H9 (cell line): Measurements from ENCODE around the gene ACTL9. TPM values are rescaled to one million over a fixed set of nuclear protein-coding genes. Genes with fewer than 3 reads are reported as not detected.
"Not testable (repeated sequence)": the region's sequence is repeated elsewhere in the genome, so short reads cannot be mapped to it uniquely, and the experiment has no call there.

Experiments used
- DNase-seq: peaks from one replicate; pipeline ENCODE4 v3.0.0-alpha.2; 2017
- H2AFZ ChIP-seq: one replicate; pipeline ENCODE4 v1.6.1; 2013; ENCODE audit warnings: mild to moderate bottlenecking, low read length, control low read depth, moderate library complexity
- H2AK5ac ChIP-seq: 2 replicates; pipeline ENCODE4 v1.6.1; 2013; ENCODE audit warnings: low read length, control low read depth, mixed read lengths; ENCODE audit not compliant: insufficient read length
- H2BK120ac ChIP-seq: one replicate; pipeline ENCODE4 v1.6.1; 2013; ENCODE audit warnings: low read depth, mild to moderate bottlenecking, low read length, control low read depth, inconsistent platforms; ENCODE audit not compliant: poor library complexity, severe bottlenecking
- H2BK12ac ChIP-seq: 2 replicates; pipeline ENCODE4 v1.6.1; 2013; ENCODE audit warnings: low read length, control low read depth, mixed read lengths, low read depth; ENCODE audit not compliant: insufficient read length
- H2BK15ac ChIP-seq: 2 replicates; pipeline ENCODE4 v1.6.1; 2013; ENCODE audit warnings: low read depth, low read length, control low read depth
- H2BK20ac ChIP-seq: one replicate; pipeline ENCODE4 v1.6.1; 2013; ENCODE audit warnings: low read depth, mild to moderate bottlenecking, low read length, control low read depth, inconsistent platforms; ENCODE audit not compliant: poor library complexity, severe bottlenecking
- H2BK5ac ChIP-seq: 2 replicates; pipeline ENCODE4 v1.6.1; 2013; ENCODE audit warnings: low read length, control low read depth, mixed read lengths; ENCODE audit not compliant: insufficient read length
- H3K14ac ChIP-seq: 2 replicates; pipeline ENCODE4 v1.6.1; 2013; ENCODE audit warnings: low read length, control low read depth; ENCODE audit not compliant: insufficient read depth
- H3K18ac ChIP-seq: 2 replicates; pipeline ENCODE4 v1.6.1; 2013; ENCODE audit warnings: low read depth, mild to moderate bottlenecking, mixed read lengths, low read length, control low read depth; ENCODE audit not compliant: insufficient read length
- H3K23ac ChIP-seq: 2 replicates; pipeline ENCODE4 v1.6.1; 2013; ENCODE audit warnings: low read length, control low read depth, mixed read lengths, low read depth; ENCODE audit not compliant: insufficient read length
- H3K23me2 ChIP-seq: 2 replicates; pipeline ENCODE4 v1.6.1; 2013; ENCODE audit warnings: low read depth, mild to moderate bottlenecking, mixed read lengths, low read length, control low read depth; ENCODE audit not compliant: insufficient read length, poor library complexity, severe bottlenecking
- H3K27ac ChIP-seq: 2 replicates; pipeline ENCODE4 v1.5.1; 2013; ENCODE audit warnings: low read length, control low read depth, mixed read lengths, low read depth; ENCODE audit not compliant: insufficient read length
- H3K27me3 ChIP-seq: 2 replicates; pipeline ENCODE4 v1.6.1; 2013; ENCODE audit warnings: low read length, control low read depth, inconsistent platforms; ENCODE audit not compliant: insufficient read depth
- H3K4ac ChIP-seq: 2 replicates; pipeline ENCODE4 v1.6.1; 2013; ENCODE audit warnings: low read depth, mild to moderate bottlenecking, control low read depth, inconsistent platforms, low read length, moderate library complexity
- H3K4me1 ChIP-seq: 2 replicates; pipeline ENCODE4 v1.6.1; 2013; ENCODE audit warnings: low read length, control low read depth, inconsistent platforms; ENCODE audit not compliant: insufficient read depth
- H3K4me2 ChIP-seq: 2 replicates; pipeline ENCODE4 v1.6.1; 2013; ENCODE audit warnings: low read length, control low read depth, mixed read lengths; ENCODE audit not compliant: insufficient read length, insufficient read depth
- H3K56ac ChIP-seq: 2 replicates; pipeline ENCODE4 v1.6.1; 2013; ENCODE audit warnings: low read depth, mild to moderate bottlenecking, mixed read lengths, low read length, control low read depth; ENCODE audit not compliant: insufficient read length
- H3K79me1 ChIP-seq: 2 replicates; pipeline ENCODE4 v1.6.1; 2013; ENCODE audit warnings: low read depth, mild to moderate bottlenecking, moderate library complexity, low read length, control low read depth, inconsistent platforms; ENCODE audit not compliant: insufficient read depth, poor library complexity, severe bottlenecking
- H3K79me2 ChIP-seq: 2 replicates; pipeline ENCODE4 v1.6.1; 2013; ENCODE audit warnings: low read length, control low read depth, inconsistent platforms; ENCODE audit not compliant: insufficient read depth
- H3K9ac ChIP-seq: 2 replicates; pipeline ENCODE4 v1.6.1; 2013; ENCODE audit warnings: low read length, control low read depth, mixed read lengths; ENCODE audit not compliant: insufficient read length; ENCODE audit errors: extremely low read depth
- H3K9me3 ChIP-seq: one replicate; pipeline ENCODE4 v1.6.1; 2013; ENCODE audit warnings: low read depth, low read length, inconsistent platforms; ENCODE audit not compliant: control insufficient read depth
- H3T11ph ChIP-seq: one replicate; pipeline ENCODE4 v1.6.1; 2013; ENCODE audit warnings: mild to moderate bottlenecking, low read length, control low read depth, inconsistent platforms
- H4K20me1 ChIP-seq: one replicate; pipeline ENCODE4 v1.6.1; 2013; ENCODE audit not compliant: control insufficient read depth, insufficient read length, insufficient read depth
- H4K5ac ChIP-seq: 2 replicates; pipeline ENCODE4 v1.6.1; 2013; ENCODE audit warnings: low read depth, mild to moderate bottlenecking, mixed read lengths, low read length, control low read depth; ENCODE audit not compliant: insufficient read length
- H4K8ac ChIP-seq: replicated peaks from 2 replicates; pipeline ENCODE4 v1.6.1; 2013; ENCODE audit warnings: low read length, control low read depth, mixed read lengths, low read depth; ENCODE audit not compliant: insufficient read length
- H4K91ac ChIP-seq: 2 replicates; pipeline ENCODE4 v1.6.1; 2013; ENCODE audit warnings: low read depth, mild to moderate bottlenecking, moderate library complexity, mixed read lengths, low read length, control low read depth; ENCODE audit not compliant: insufficient read length
- H3K27ac Mint-ChIP-seq, 3 experiments: 2 replicates in 2 of 3; 3 replicates in 1 of 3; pipeline ENCODE4 v1.8.0; 2020 to 2021; ENCODE audit warnings: mixed read lengths in 3 of 3, mild to moderate bottlenecking in 1 of 3, moderate library complexity in 1 of 3
- H3K27me3 Mint-ChIP-seq: 2 replicates; pipeline ENCODE4 v1.8.0; 2021; ENCODE audit warnings: low read depth, mild to moderate bottlenecking, moderate library complexity, mixed read lengths
- H3K36me3 Mint-ChIP-seq, 3 experiments: 2 replicates in 2 of 3; 3 replicates in 1 of 3; pipeline ENCODE4 v1.8.0; 2020 to 2021; ENCODE audit warnings: low read depth in 3 of 3, mixed read lengths in 3 of 3; ENCODE audit not compliant: insufficient read depth in 1 of 3
- H3K4me1 Mint-ChIP-seq, 2 experiments: 2 replicates each; pipeline ENCODE4 v1.8.0; 2020; ENCODE audit warnings: mixed read lengths in 2 of 2
- H3K4me3 Mint-ChIP-seq, 2 experiments: 2 replicates in 1 of 2; 3 replicates in 1 of 2; pipeline ENCODE4 v1.8.0; 2020 to 2021; ENCODE audit warnings: mild to moderate bottlenecking in 2 of 2, mixed read lengths in 2 of 2, moderate library complexity in 1 of 2
- H3K9me3 Mint-ChIP-seq, 2 experiments: 2 replicates in 1 of 2; 3 replicates in 1 of 2; pipeline ENCODE4 v1.8.0; 2020; ENCODE audit warnings: mild to moderate bottlenecking in 2 of 2, mixed read lengths in 2 of 2, moderate library complexity in 1 of 2
- WGBS: extraction: QIAGEN DNeasy Blood & Tissue Kit; methylation state at CpG from one replicate; pipeline ENCODE4 v1.1.7; 2013; ENCODE audit warnings: missing lambda C conversion rate, low lambda C conversion rate, mixed read lengths; ENCODE audit not compliant: insufficient read length; ENCODE audit errors: extremely low coverage; 5-methylcytosine and 5-hydroxymethylcytosine counted together
- long read RNA-seq: library from polyadenylated mRNA; unstranded; transcript quantifications from one replicate; pipeline ENCODE4 v2.0.0, GENCODE V29; 2020
- total RNA-seq: library from RNA; stranded (reverse); gene quantifications from 2 replicates; pipeline ENCODE4 v1.2.1, GENCODE V29; 2021
- TF ChIP-seq, protein P1 (sequence below): fragments of 200-600 bp; sonication (generic); conservative IDR thresholded peaks from 3 replicates; pipeline ENCODE4 v1.8.0; 2021; ENCODE audit warnings: antibody characterized with exemption, mild to moderate bottlenecking

The ACTL9 gene, protein sequence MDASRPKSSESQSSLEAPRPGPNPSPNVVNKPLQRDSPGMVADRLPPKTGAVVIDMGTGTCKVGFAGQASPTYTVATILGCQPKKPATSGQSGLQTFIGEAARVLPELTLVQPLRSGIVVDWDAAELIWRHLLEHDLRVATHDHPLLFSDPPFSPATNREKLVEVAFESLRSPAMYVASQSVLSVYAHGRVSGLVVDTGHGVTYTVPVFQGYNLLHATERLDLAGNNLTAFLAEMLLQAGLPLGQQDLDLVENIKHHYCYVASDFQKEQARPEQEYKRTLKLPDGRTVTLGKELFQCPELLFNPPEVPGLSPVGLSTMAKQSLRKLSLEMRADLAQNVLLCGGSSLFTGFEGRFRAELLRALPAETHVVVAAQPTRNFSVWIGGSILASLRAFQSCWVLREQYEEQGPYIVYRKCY
- not detected in 2 replicates for total RNA-seq
- long read RNA-seq, result 0 reads

DNA sequence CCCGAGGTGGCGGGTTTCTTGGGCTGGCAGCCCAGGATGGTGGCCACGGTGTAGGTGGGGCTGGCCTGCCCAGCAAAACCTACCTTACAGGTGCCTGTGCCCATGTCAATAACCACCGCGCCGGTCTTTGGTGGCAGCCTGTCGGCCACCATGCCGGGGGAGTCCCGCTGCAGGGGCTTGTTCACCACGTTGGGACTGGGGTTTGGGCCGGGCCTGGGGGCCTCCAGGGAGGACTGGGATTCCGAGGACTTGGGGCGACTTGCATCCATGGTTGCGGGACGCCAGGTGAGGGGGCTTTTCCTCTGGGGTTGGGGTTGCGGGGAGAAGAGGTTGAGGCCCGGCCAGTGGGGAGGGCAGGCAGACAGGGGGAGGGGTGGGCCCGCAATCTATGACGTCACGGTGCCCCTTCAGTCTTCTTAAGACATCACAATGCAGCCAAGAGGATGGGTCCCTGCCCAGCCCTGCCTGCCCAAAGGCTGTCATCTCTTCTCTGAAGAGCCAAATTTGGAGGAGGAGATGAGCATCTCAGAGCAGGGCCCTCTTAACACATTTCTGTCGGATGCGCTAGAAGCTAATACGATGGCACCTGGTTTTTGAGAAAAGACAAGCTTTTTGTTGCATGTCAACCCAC lies at the start of gene ACTL9:
Gene ACTL9 (minus strand): TSS at position 363 of the 631 bp plus-strand sequence. CDS start 94 bp downstream, at position 269.
- H3K79me1 ChIP-seq, result no peaks in the 10 kb centered on the region

DNA sequence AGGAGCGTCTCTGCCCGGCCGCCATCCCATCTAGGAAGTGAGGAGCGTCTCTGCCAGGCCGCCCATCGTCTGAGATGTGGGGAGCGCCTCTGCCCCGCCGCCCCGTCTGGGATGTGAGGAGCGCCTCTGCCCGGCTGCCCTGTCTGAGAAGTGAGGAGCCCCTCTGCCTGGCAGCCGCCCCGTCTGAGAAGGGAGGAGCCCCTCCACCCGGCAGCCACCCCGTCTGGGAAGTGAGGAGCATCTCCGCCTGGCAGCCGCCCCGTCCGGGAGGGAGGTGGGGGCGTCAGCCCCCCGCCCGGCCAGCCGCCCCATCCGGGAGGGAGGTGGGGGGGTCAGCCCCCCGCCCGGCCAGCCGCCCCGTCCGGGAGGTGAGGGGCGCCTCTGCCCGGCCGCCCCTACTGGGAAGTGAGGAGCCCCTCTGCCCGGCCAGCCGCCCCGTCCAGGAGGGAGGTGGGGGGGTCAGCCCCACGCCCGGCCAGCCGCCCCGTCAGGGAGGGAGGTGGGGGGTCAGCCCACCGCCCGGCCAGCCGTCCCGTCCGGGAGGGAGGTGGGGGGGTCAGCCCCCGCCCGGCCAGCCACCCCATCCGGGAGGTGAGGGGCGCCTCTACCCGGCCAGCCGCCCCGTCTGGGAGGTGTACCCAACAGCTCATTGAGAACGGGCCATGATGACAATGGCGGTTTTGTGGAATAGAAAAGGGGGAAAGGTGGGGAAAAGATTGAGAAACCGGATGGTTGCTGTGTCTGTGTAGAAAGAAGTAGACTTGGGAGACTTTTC lies 40.9 kb upstream of the ACTL9 start:
- not testable (repeated sequence) for DNase-seq, H3K18ac ChIP-seq, H3K4ac ChIP-seq, H3K56ac ChIP-seq, H3K23ac ChIP-seq, H3K9ac ChIP-seq, H3K27me3 ChIP-seq, H3K36me3 Mint-ChIP-seq, H4K8ac ChIP-seq, H4K20me1 ChIP-seq, H3K4me2 ChIP-seq, H2BK15ac ChIP-seq, H4K91ac ChIP-seq, H2BK120ac ChIP-seq, H3K27me3 Mint-ChIP-seq, H3K4me1 Mint-ChIP-seq, H3K79me1 ChIP-seq, H2BK12ac ChIP-seq, H3K4me3 Mint-ChIP-seq, H3K4me1 ChIP-seq, H3K79me2 ChIP-seq, H2BK20ac ChIP-seq, H3K14ac ChIP-seq, H2AK5ac ChIP-seq, H2BK5ac ChIP-seq, H3T11ph ChIP-seq, H3K27ac Mint-ChIP-seq, H4K5ac ChIP-seq, H2AFZ ChIP-seq, H3K23me2 ChIP-seq, H3K27ac ChIP-seq
- no CpG with 5 or more reads among the region's 55 CpGs for WGBS
- peaks cover 51 to 56% of the 10 kb centered on the region in 2 experiments for H3K9me3 Mint-ChIP-seq
- peaks cover 37% of the 10 kb centered on the region for H3K9me3 ChIP-seq

More for the DNA sequence above, at the start of gene ACTL9:
- no CpG with 5 or more reads among the region's 23 CpGs for WGBS
- Histone ChIP-seq H4K91ac (no peak within 1 kb of the TSS), H3K56ac (no peak within 1 kb of the TSS), H3K27me3 (no peaks in the 10 kb centered on the region; the same call in 1 of the 2 replicates), H3K23me2 (no peaks in the 10 kb centered on the region), H3K23ac (no peak within 1 kb of the TSS), H4K5ac (no peak within 1 kb of the TSS), H2BK15ac (no peak within 1 kb of the TSS), H2AFZ (no peak within 1 kb of the TSS), H4K8ac (no peak within 1 kb of the TSS), H3K14ac (no peak within 1 kb of the TSS), H2AK5ac (no peak within 1 kb of the TSS), H2BK5ac (no peak within 1 kb of the TSS), H3K27ac (no peak within 1 kb of the TSS), H3K4me2 (no peak within 1 kb of the TSS), H3T11ph (no peak within 1 kb of the TSS), H4K20me1 (no peaks in the 10 kb centered on the region), H3K18ac (no peak within 1 kb of the TSS), H2BK20ac (no peak within 1 kb of the TSS), H3K4me1 (no peaks in the 10 kb centered on the region), H2BK120ac (no peak within 1 kb of the TSS), H3K9me3 (no peaks in the 10 kb centered on the region), H3K79me2 (no peaks in the 10 kb centered on the region), H3K9ac (no peak within 1 kb of the TSS), H2BK12ac (no peak within 1 kb of the TSS), H3K4ac (no peak within 1 kb of the TSS)
- Mint-ChIP-seq H3K27ac (no peak within 1 kb of the TSS), H3K36me3 (no peaks in the 10 kb centered on the region), H3K4me1 (peaks cover 0 to 3% of the 10 kb centered on the region in 2 experiments; a peak in 2 of 4 replicates), H3K4me3 (no peak within 1 kb of the TSS), H3K9me3 (peaks cover 0 to 63% of the 10 kb centered on the region in 2 experiments; a peak in 3 of 5 replicates), H3K27me3 (peaks cover 40% of the 10 kb centered on the region)
- no peak for DNase-seq
- TF ChIP-seq, protein P1, sequence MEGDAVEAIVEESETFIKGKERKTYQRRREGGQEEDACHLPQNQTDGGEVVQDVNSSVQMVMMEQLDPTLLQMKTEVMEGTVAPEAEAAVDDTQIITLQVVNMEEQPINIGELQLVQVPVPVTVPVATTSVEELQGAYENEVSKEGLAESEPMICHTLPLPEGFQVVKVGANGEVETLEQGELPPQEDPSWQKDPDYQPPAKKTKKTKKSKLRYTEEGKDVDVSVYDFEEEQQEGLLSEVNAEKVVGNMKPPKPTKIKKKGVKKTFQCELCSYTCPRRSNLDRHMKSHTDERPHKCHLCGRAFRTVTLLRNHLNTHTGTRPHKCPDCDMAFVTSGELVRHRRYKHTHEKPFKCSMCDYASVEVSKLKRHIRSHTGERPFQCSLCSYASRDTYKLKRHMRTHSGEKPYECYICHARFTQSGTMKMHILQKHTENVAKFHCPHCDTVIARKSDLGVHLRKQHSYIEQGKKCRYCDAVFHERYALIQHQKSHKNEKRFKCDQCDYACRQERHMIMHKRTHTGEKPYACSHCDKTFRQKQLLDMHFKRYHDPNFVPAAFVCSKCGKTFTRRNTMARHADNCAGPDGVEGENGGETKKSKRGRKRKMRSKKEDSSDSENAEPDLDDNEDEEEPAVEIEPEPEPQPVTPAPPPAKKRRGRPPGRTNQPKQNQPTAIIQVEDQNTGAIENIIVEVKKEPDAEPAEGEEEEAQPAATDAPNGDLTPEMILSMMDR, result no peak
